GM18498 (cell line): ENCODE data around the gene FKBP8.
"Not testable (repeated sequence)": the region's sequence is repeated elsewhere in the genome, so short reads cannot be mapped to it uniquely, and the experiment has no call there.

Source experiments
- ATAC-seq: cut with Tn5 transposase; IDR thresholded peaks from one replicate; pipeline ENCODE4 v1.9.1; 2021; ENCODE audit warnings: mild to moderate bottlenecking, moderate library complexity; ENCODE audit not compliant: unreplicated experiment

The FKBP8 gene

GRCh38 chr19:18559685-18560084 is 16.3 kb upstream of the FKBP8 start:
- ATAC-seq, result no peak

GRCh38 chr19:18558604-18559003 is 15.2 kb upstream of the FKBP8 start:
- no peak for ATAC-seq

DNA sequence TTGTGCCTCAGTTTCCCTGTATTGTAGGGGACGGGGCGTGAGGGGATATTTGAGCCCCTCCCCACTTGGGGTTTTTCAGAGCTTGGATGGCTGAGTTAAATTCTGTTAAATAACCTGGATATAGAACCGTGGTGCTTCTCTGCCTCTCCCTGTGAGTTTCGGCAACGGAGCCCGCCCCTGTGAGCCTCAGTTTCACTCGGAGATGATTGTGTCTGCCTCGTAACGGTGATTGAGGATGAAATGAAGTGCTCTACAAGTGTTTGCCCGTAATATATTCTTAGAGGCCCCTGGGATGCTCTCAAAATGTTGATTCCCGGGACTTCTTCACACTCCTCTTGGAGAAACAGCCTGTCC is 14.8 kb upstream of the FKBP8 start:
- no peak for ATAC-seq

- peak; percentile 96 for ATAC-seq
Measured at GRCh38 chr19:18557411-18558201, 14.2 kb upstream of the FKBP8 start, which contains the start of gene KXD1. KXD1 (plus strand) TSS chr19:18557870; CDS start chr19:18562057, 4,187 bp downstream.

- ATAC-seq, result no peak
Measured at GRCh38 chr19:18551631-18552030, 8.3 kb upstream of the FKBP8 start.

- peak; percentile 46 for ATAC-seq
Measured at GRCh38 chr19:18543814-18544475, 572 bp upstream of the FKBP8 start.

GRCh38 chr19:18541992-18542940 is 1.1 kb downstream of the FKBP8 start:
- no peak for ATAC-seq

DNA sequence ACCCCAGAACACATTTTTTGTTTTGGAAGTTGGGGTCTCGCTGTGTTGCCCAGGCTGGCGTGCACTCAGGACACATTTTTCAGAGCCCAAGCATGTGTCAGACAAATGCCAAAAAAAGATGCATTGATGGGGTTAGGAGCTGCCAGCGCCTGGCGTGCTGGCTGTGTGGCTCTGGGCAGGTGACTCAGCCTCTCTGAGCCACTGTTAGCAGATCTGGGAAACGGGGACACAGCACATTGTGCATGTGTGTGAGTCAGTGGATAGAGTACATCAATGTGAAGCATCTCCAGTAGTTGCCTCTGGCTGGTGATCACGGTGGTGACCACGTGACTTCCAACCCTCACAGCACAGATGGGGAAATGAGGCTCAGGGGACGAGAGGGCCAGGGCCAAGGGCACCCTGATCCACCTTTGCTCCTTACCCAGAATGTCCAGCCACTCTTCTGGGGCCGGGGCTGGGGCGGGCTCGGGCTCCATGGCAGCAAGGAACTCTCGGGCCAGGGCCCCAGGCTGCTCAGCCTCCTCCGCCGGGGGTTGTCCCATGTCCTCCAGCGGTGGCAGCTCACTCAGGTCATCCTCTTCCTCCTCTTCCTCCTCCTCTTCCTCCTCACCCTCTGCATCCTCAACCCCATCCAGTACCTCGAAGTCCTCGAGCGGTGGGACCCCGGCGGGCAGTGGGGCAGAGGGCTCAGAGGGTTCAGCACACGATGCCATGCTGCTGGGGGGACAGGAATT is 1.9 kb downstream of the FKBP8 start:
- no peak for ATAC-seq

GRCh38 chr19:18540200-18540599 is 3.2 kb downstream of the FKBP8 start:
- not testable (repeated sequence) for ATAC-seq

DNA sequence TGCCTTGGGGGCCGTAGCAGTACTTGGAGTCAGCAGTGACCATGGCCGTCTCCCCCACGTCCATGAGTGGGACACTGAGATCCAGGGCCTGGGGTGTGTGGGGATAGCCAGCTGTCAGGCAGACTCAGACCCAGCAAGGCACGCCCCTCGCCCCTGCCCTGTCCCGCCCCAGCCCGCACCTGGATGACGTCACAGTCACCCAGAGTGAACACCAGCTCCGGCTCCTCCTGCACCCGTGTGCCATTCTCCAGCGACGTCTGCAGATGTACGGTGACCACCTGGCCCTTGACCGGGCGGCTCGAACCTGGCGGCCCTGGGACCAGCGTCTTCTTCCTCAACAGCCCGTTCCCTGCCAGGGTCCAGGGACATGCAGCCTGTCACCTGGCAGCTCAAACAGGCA is 4.0 kb downstream of the FKBP8 start:
- no peak for ATAC-seq

- ATAC-seq, result no peak
Measured at GRCh38 chr19:18538115-18538514, 5.3 kb downstream of the FKBP8 start.

DNA sequence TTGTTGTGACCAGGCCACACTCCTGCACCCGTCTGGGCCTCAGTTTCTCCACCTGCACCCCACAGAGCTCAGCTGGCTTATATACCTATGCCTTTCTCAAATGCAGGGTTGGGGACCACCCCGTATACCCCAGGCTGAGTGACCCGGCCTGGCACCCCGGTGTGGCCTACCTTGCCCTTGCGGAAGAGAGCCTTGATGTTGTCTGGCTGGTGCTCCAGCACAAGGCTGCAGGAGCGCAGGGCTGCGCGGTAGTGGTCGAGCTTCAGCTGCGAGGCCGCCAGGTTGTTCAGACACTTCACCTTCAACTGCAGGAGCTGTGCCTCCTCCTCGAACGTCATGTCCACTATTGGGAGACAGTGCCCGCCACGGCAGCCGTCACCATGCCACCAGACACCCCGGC is 5.9 kb downstream of the FKBP8 start:
- ATAC-seq, result no peak

GRCh38 chr19:18536475-18536874 is 6.9 kb downstream of the FKBP8 start:
- no peak for ATAC-seq

GRCh38 chr19:18533058-18533457 is 10.3 kb downstream of the FKBP8 start:
- no peak for ATAC-seq

DNA sequence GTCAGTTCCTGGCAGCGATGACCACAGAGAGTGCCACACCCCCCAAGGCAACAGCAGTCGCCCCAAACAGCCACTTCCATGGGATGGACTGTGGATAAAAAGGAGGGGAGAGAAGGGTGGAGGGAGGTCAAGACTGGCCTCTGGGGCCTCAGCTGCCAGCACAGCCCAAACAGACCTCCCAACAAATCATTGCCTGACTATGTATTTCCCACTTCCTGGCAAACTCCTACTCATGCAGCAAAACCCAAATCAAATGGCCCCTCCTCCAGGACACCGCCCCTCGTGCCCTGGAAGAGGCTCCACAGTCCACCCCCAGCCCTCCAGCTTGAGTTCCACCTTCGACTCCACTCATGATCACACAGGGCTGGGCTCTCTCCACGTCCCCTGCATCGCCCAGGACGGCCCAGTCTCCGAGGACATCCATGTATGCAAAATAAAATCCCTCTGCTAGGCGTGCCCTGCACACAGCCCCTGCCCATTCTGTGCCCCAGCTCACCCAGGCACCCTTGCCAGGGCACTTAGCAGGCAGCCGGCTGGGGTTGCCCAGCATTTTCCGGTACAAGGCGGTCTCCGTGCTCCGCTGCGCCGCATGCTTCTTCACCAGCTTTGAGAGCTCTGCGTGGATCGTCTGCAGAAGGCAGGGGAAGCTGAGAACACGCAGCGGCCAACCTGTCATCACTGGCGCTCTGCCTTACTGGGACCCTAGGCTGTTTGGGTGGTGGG is 11.0 kb downstream of the FKBP8 start:
- no peak for ATAC-seq

DNA sequence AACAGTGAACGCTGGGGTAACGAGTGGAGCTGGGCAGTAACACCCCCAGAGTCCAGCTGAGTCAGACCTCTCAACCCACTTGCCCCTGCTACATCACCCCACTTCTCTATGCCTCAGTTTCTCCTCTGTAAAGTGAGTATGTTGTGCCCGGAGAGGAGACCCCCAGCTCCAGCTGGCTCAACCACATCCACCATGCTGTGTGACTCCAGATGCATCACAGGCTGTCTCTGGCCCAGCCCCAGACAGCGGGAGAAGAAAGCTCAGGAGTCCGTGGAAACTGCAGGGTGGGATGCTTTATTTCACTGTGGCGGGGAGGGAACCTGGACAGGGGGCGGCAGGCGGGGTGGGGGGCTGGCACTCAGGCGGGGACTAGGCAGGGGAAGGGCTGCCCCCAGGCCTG is 11.9 kb downstream of the FKBP8 start:
- no peak for ATAC-seq

DNA sequence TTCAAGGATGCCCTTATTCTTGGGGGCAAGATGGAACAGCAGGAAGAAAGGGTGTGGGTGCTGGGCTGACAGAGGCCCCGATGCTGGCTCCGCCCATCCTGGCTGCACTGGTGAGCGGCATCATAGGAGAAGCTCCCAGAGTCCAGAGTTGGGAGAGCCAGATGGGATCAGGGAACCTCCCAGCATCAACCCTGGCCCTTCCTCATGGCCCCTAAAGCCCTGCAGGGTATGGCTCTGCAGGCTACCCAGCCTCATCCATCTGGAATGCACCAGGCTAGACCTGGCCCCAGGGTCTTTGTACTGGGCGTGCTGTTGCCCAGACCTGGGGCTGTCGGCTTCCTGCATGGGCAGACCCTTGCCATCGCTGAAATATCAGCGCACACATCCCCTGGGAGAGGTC is 13.6 kb downstream of the FKBP8 start:
- no peak for ATAC-seq

- no peak for ATAC-seq
Measured at GRCh38 chr19:18526316-18526715, 17.1 kb downstream of the FKBP8 start.

DNA sequence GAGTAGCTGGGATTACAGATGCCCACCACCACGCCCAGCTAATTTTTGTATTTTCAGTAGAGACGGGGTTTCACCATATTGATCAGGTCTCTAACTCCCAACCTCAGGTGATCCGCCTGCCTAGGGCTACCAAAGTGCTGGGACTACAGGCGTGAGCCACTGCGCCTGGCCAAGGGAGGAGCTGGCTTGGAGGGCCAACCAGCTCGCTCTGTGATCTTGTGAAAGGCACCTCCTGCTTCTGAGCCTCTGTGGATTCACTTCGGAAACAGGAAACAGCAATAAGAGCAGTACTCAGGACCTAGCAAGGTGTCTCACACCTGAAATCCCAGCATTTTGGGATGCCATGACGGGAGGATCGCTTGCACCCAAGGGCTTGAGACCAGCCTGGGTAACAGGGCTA is 19.5 kb downstream of the FKBP8 start:
- no peak for ATAC-seq

DNA sequence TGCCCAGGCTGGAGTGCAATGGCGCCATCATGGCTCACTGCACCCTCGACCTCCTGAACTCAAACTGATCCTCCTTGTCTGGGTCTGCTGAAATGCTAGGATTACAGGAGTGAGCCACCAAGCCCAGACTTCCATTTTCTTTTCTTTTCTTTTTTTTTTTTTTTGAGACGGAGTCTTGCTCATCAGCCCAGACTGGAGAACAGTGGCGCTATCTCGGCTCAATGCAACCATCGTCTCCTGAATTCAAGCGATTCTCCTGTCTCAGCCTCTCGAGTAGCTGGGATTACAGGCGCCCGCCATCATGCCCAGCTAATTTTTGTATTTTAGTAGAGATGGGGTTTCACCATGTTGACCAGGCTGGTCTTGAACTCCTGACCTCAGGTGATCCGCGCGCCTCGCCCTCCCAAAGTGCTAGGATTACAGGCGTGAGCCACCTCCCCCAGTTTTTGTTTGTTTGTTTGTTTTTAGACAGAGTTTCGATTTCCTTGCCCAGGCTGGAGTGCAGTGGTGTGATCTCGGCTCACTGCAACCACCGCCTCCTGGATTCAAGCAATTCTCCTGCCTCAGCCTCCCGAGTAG is 20.4 kb downstream of the FKBP8 start:
- ATAC-seq, result not testable (repeated sequence)
